Endothelial cell (in vitro differentiated cells): ENCODE data around the gene KDM2B. TPM values are rescaled to one million over a fixed set of nuclear protein-coding genes. Genes with fewer than 3 reads are reported as not detected.
A peak's percentile ranks its signal among the peaks of the same experiment; 100 is the strongest.

Experiments used
- DNase-seq: peaks from one replicate; pipeline ENCODE4 v3.0.0; 2021; ENCODE audit warnings: low spot score
- H3K27ac Mint-ChIP-seq: one replicate; pipeline ENCODE4 v1.8.0; 2021; ENCODE audit warnings: mixed read lengths, inconsistent platforms; ENCODE audit not compliant: unreplicated experiment
- H3K27me3 Mint-ChIP-seq: one replicate; pipeline ENCODE4 v1.8.0; 2021; ENCODE audit warnings: mild to moderate bottlenecking, moderate library complexity, mixed read lengths, inconsistent platforms; ENCODE audit not compliant: unreplicated experiment
- H3K36me3 Mint-ChIP-seq: one replicate; pipeline ENCODE4 v1.8.0; 2021; ENCODE audit warnings: mild to moderate bottlenecking, low read depth, mixed read lengths, inconsistent platforms; ENCODE audit not compliant: unreplicated experiment
- H3K4me1 Mint-ChIP-seq: one replicate; pipeline ENCODE4 v1.8.0; 2021; ENCODE audit warnings: mild to moderate bottlenecking, mixed read lengths, inconsistent platforms; ENCODE audit not compliant: unreplicated experiment
- H3K4me3 Mint-ChIP-seq: one replicate; pipeline ENCODE4 v1.8.0; 2021; ENCODE audit warnings: mild to moderate bottlenecking, mixed read lengths, inconsistent platforms; ENCODE audit not compliant: unreplicated experiment
- H3K9me3 Mint-ChIP-seq: one replicate; pipeline ENCODE4 v1.8.0; 2021; ENCODE audit warnings: mixed read lengths, inconsistent platforms; ENCODE audit not compliant: unreplicated experiment
- CTCF ChIP-seq: fragments of 200-600 bp; sonication (generic); IDR thresholded peaks from one replicate; pipeline ENCODE4 v1.5.0; 2021; ENCODE audit warnings: antibody characterized with exemption; ENCODE audit not compliant: unreplicated experiment
- total RNA-seq: library from RNA; stranded (reverse); fragmentation: NEBNext Ultra II Directional; extraction: Animal tissue kit (Norgen Biotek cat#: 25700); gene quantifications from one replicate; pipeline ENCODE4 v1.2.1, GENCODE V29; 2021; ENCODE audit not compliant: unreplicated experiment

Gene KDM2B
- total RNA-seq, 1 donor from 2014 or later = 36.7 TPM

GRCh38 chr12:121536899-121537813 is 43.7 kb downstream of the KDM2B start:
- H3K27ac Mint-ChIP-seq = no peak overlapping the region
- DNase-seq = peak; percentile 49
- H3K4me1 Mint-ChIP-seq = peaks cover 17% of the 10 kb centered on the region
- no peaks in the 10 kb centered on the region for H3K9me3 Mint-ChIP-seq
- TF ChIP-seq CTCF = no peak
- H3K27me3 Mint-ChIP-seq = peaks cover 10% of the 10 kb centered on the region
- H3K4me3 Mint-ChIP-seq = peak overlapping the region; percentile 81
- H3K36me3 Mint-ChIP-seq = peaks cover 3% of the 10 kb centered on the region

- H3K36me3 Mint-ChIP-seq = peaks cover 3% of the 10 kb centered on the region
- no peaks in the 10 kb centered on the region for H3K9me3 Mint-ChIP-seq
- no peak overlapping the region for H3K27ac Mint-ChIP-seq
- H3K27me3 Mint-ChIP-seq = peaks cover 13% of the 10 kb centered on the region
- peaks cover 22% of the 10 kb centered on the region for H3K4me1 Mint-ChIP-seq
- H3K4me3 Mint-ChIP-seq = peak overlapping the region; percentile 81
- no peak for TF ChIP-seq CTCF
- peak; percentile 53 for DNase-seq
Observed at GRCh38 chr12:121536054-121536898, 44.5 kb downstream of the KDM2B start.

GRCh38 chr12:121535150-121536053 is 45.4 kb downstream of the KDM2B start:
- H3K4me1 Mint-ChIP-seq = peaks cover 31% of the 10 kb centered on the region
- H3K36me3 Mint-ChIP-seq = peaks cover 7% of the 10 kb centered on the region
- H3K4me3 Mint-ChIP-seq = peak overlapping the region; percentile 21
- H3K27me3 Mint-ChIP-seq = peaks cover 17% of the 10 kb centered on the region
- DNase-seq = no peak
- TF ChIP-seq CTCF = no peak
- no peak overlapping the region for H3K27ac Mint-ChIP-seq
- no peaks in the 10 kb centered on the region for H3K9me3 Mint-ChIP-seq

- peaks cover 7% of the 10 kb centered on the region for H3K36me3 Mint-ChIP-seq
- TF ChIP-seq CTCF = no peak
- H3K27ac Mint-ChIP-seq = no peak overlapping the region
- DNase-seq = no peak
- peaks cover 31% of the 10 kb centered on the region for H3K4me1 Mint-ChIP-seq
- H3K9me3 Mint-ChIP-seq = no peaks in the 10 kb centered on the region
- no peak overlapping the region for H3K4me3 Mint-ChIP-seq
- H3K27me3 Mint-ChIP-seq = peaks cover 17% of the 10 kb centered on the region
Observed at GRCh38 chr12:121534495-121535148, 46.2 kb downstream of the KDM2B start.
